H1 (cell line): ENCODE results near the gene ARHGAP10. TPM values are rescaled to one million over a fixed set of nuclear protein-coding genes. Genes with fewer than 3 reads are reported as not detected.

ENCODE experiments used
- CTCF ChIA-PET: fragments of 300-600 bp; sonication (Branson Sonifier 250); formaldehyde crosslinking; loops from one replicate; lab custom pipeline; 2021; ENCODE audit not compliant: partially characterized antibody; lab: Charles Lee
- POLR2A ChIA-PET: fragments of 300-600 bp; sonication (Branson Sonifier 250); formaldehyde crosslinking; loops from one replicate; lab custom pipeline; 2021; ENCODE audit warnings: inconsistent platforms; ENCODE audit not compliant: partially characterized antibody; lab: Charles Lee
- DNase-seq, 2 experiments: peaks; one replicate each; pipeline versions ENCODE4 v3.0.0 to v3.0.0-alpha.2; 2010 to 2022; ENCODE audit warnings: low spot score in 2 of 2, low read depth in 1 of 2, mixed read lengths in 1 of 2
- FAIRE-seq: peaks from 2 replicates; lab custom pipeline; 2011; peaks lifted over from hg19 to GRCh38; lab: Jason Lieb, UNC
- H2AFZ ChIP-seq: 2 replicates; pipeline ENCODE4 v1.8.1; 2012; ENCODE audit warnings: low read length, inconsistent platforms
- H2AK5ac ChIP-seq: 2 replicates; pipeline ENCODE4 v1.6.1; 2013; ENCODE audit warnings: low read depth, low read length
- H2BK120ac ChIP-seq: replicated peaks from 2 replicates; pipeline ENCODE3; 2013; ENCODE audit warnings: low read depth, low read length, inconsistent platforms
- H2BK12ac ChIP-seq: 2 replicates; pipeline ENCODE4 v1.6.1; 2013; ENCODE audit warnings: low read depth, low read length
- H2BK15ac ChIP-seq: 2 replicates; pipeline ENCODE4 v1.6.1; 2013; ENCODE audit warnings: low read length
- H2BK20ac ChIP-seq: 2 replicates; pipeline ENCODE4 v1.6.1; 2013; ENCODE audit warnings: low read length
- H2BK5ac ChIP-seq: 2 replicates; pipeline ENCODE4 v1.6.1; 2013; ENCODE audit warnings: low read depth, low read length
- H3K14ac ChIP-seq: 2 replicates; pipeline ENCODE4 v1.6.1; 2013; ENCODE audit warnings: inconsistent platforms; ENCODE audit not compliant: insufficient read length
- H3K18ac ChIP-seq: 2 replicates; pipeline ENCODE4 v1.6.1; 2013; ENCODE audit warnings: low read length; ENCODE audit errors: extremely low read depth
- H3K23ac ChIP-seq: 2 replicates; pipeline ENCODE4 v1.6.1; 2013; ENCODE audit warnings: inconsistent platforms; ENCODE audit not compliant: insufficient read length
- H3K23me2 ChIP-seq: 2 replicates; pipeline ENCODE4 v1.6.1; 2013; ENCODE audit warnings: low read depth, low read length
- H3K27ac ChIP-seq: 2 replicates; pipeline ENCODE4 v1.6.1; 2011; ENCODE audit warnings: low read depth, low read length, inconsistent platforms
- H3K27me3 ChIP-seq, 4 experiments: replicated peaks in 1 of 4; 1 replicate in 1 of 4; 2 replicates in 3 of 4; pipeline versions ENCODE4 v1.6.1 to v1.8.1; 2011 to 2013; ENCODE audit warnings: low read length in 3 of 4, mild to moderate bottlenecking in 3 of 4, inconsistent platforms in 2 of 4, mixed read lengths in 2 of 4, moderate library complexity in 1 of 4; ENCODE audit not compliant: control insufficient read depth in 3 of 4, insufficient read depth in 3 of 4; ENCODE audit errors: extremely low read depth in 1 of 4
- H3K36me3 ChIP-seq, 4 experiments: 2 replicates each; pipeline versions ENCODE4 v1.6.1 to v1.8.1; 2011 to 2013; ENCODE audit warnings: mild to moderate bottlenecking in 4 of 4, low read length in 3 of 4, moderate library complexity in 2 of 4, control low read depth in 1 of 4, inconsistent platforms in 1 of 4; ENCODE audit not compliant: insufficient read depth in 4 of 4, control insufficient read depth in 2 of 4
- H3K4ac ChIP-seq: replicated peaks from 2 replicates; pipeline ENCODE3; 2013; ENCODE audit warnings: low read length, low read depth, mixed read lengths, inconsistent platforms; ENCODE audit not compliant: insufficient read length
- H3K4me1 ChIP-seq, 4 experiments: replicated peaks in 1 of 4; 1 replicate in 1 of 4; 2 replicates in 3 of 4; pipeline versions ENCODE4 v1.6.1 to v1.8.1; 2011 to 2013; ENCODE audit warnings: low read length in 3 of 4, inconsistent platforms in 2 of 4, mixed read lengths in 1 of 4; ENCODE audit not compliant: insufficient read depth in 4 of 4, control insufficient read depth in 3 of 4
- H3K4me2 ChIP-seq, 2 experiments: 2 replicates each; pipeline versions ENCODE4 v1.6.1 to v1.8.1; 2011 to 2013; ENCODE audit warnings: low read depth in 2 of 2, low read length in 2 of 2, control low read depth in 1 of 2, inconsistent platforms in 1 of 2, mild to moderate bottlenecking in 1 of 2; ENCODE audit not compliant: insufficient read depth in 1 of 2
- H3K4me3 ChIP-seq, 4 experiments: fragments of 200-600, 300-600 bp in 1 of 4; sonication (generic), shearing (Covaris generic), sonication (Bioruptor Twin) in 1 of 4; 2 replicates each; pipeline versions ENCODE4 v1.5.1 to v1.8.1; 2011 to 2016; ENCODE audit warnings: low read length in 4 of 4, low read depth in 3 of 4, control low read depth in 2 of 4, inconsistent platforms in 2 of 4, mild to moderate bottlenecking in 2 of 4, mixed read lengths in 1 of 4, moderate library complexity in 1 of 4; ENCODE audit not compliant: insufficient read depth in 2 of 4; ENCODE audit errors: extremely low read depth in 1 of 4
- H3K56ac ChIP-seq: replicated peaks from 2 replicates; pipeline ENCODE3; 2013; ENCODE audit warnings: low read depth, mild to moderate bottlenecking, mixed read lengths, low read length, inconsistent platforms; ENCODE audit not compliant: insufficient read length
- H3K79me1 ChIP-seq: 2 replicates; pipeline ENCODE4 v1.6.1; 2013; ENCODE audit warnings: low read depth, low read length, control low read depth
- H3K79me2 ChIP-seq, 2 experiments: 2 replicates each; pipeline versions ENCODE4 v1.6.1 to v1.8.1; 2012 to 2013; ENCODE audit warnings: low read length in 2 of 2, mild to moderate bottlenecking in 2 of 2, inconsistent platforms in 1 of 2; ENCODE audit not compliant: insufficient read depth in 2 of 2, control insufficient read depth in 1 of 2
- H3K9ac ChIP-seq, 4 experiments: replicated peaks in 1 of 4; 1 replicate in 1 of 4; 2 replicates in 3 of 4; pipeline versions ENCODE4 v1.6.1 to v1.8.1; 2011 to 2013; ENCODE audit warnings: low read depth in 3 of 4, low read length in 3 of 4, control low read depth in 2 of 4, mild to moderate bottlenecking in 2 of 4, moderate library complexity in 2 of 4, inconsistent platforms in 1 of 4; ENCODE audit errors: extremely low read depth in 1 of 4
- H3K9me3 ChIP-seq, 2 experiments: 2 replicates each; pipeline versions ENCODE4 v1.6.1 to v1.8.1; 2012 to 2013; ENCODE audit warnings: mild to moderate bottlenecking in 2 of 2, moderate library complexity in 2 of 2, control low read depth in 1 of 2, inconsistent platforms in 1 of 2, low read depth in 1 of 2, low read length in 1 of 2, mixed read lengths in 1 of 2; ENCODE audit not compliant: insufficient read depth in 2 of 2
- H4K20me1 ChIP-seq, 2 experiments: replicated peaks in 1 of 2; 2 replicates each; pipeline versions ENCODE3 to v1.8.1; 2011 to 2013; ENCODE audit warnings: inconsistent platforms in 2 of 2, low read length in 2 of 2, mild to moderate bottlenecking in 1 of 2; ENCODE audit not compliant: insufficient read depth in 2 of 2, control insufficient read depth in 1 of 2
- H4K5ac ChIP-seq: 2 replicates; pipeline ENCODE4 v1.6.1; 2013; ENCODE audit warnings: low read length, low read depth, mixed read lengths, inconsistent platforms; ENCODE audit not compliant: insufficient read length
- H4K8ac ChIP-seq: 2 replicates; pipeline ENCODE4 v1.8.0; 2013; ENCODE audit warnings: mild to moderate bottlenecking, moderate library complexity, low read length, inconsistent platforms; ENCODE audit not compliant: insufficient read depth; ENCODE audit errors: extremely low read depth
- H4K91ac ChIP-seq: replicated peaks from 2 replicates; pipeline ENCODE3; 2013; ENCODE audit warnings: low read length, mixed read lengths, inconsistent platforms; ENCODE audit not compliant: insufficient read length
- ATF3 ChIP-seq: IDR thresholded peaks from 2 replicates; pipeline ENCODE4 v1.6.1; 2011; ENCODE audit warnings: low read depth, mild to moderate bottlenecking, low read length; ENCODE audit not compliant: insufficient read depth
- BACH1 ChIP-seq: IDR thresholded peaks from 2 replicates; pipeline ENCODE4 v1.6.1; 2012; ENCODE audit warnings: low read length, improper control_type of control experiment
- BRCA1 ChIP-seq: IDR thresholded peaks from 2 replicates; pipeline ENCODE4 v1.6.1; 2012; ENCODE audit warnings: low read depth, low read length, improper control_type of control experiment
- CHD1 ChIP-seq: IDR thresholded peaks from 2 replicates; pipeline ENCODE4 v1.6.1; 2012; ENCODE audit warnings: low read depth, low read length, improper control_type of control experiment
- GABPA ChIP-seq: IDR thresholded peaks from 2 replicates; pipeline ENCODE4 v1.6.1; 2011; ENCODE audit warnings: mild to moderate bottlenecking, low read length, moderate library complexity, borderline replicate concordance; ENCODE audit not compliant: insufficient read depth
- NANOG ChIP-seq: IDR thresholded peaks from 2 replicates; pipeline ENCODE4 v1.6.1; 2011; ENCODE audit warnings: low read length, low read depth, mild to moderate bottlenecking, inconsistent platforms; ENCODE audit not compliant: insufficient read depth, poor library complexity, severe bottlenecking
- POU5F1 ChIP-seq: IDR thresholded peaks from 2 replicates; pipeline ENCODE4 v1.6.1; 2011; ENCODE audit warnings: low read depth, mild to moderate bottlenecking, low read length, moderate library complexity
- RAD21 ChIP-seq, 2 experiments: IDR thresholded peaks in 1 of 2; conservative IDR thresholded peaks in 1 of 2; 2 replicates each; pipeline ENCODE4 v1.6.1; 2011; ENCODE audit warnings: low read depth in 2 of 2, low read length in 2 of 2, improper control_type of control experiment in 1 of 2, inconsistent platforms in 1 of 2, mild to moderate bottlenecking in 1 of 2, moderate library complexity in 1 of 2
- SAP30 ChIP-seq: fragments of 300-600 bp; sonication (generic); IDR thresholded peaks from 2 replicates; pipeline ENCODE4 v1.7.1; 2012; ENCODE audit warnings: low read length, moderate library complexity, mild to moderate bottlenecking, inconsistent platforms; ENCODE audit not compliant: insufficient read depth, insufficient replicate concordance
- SP4 ChIP-seq: IDR thresholded peaks from 2 replicates; pipeline ENCODE4 v1.6.1; 2012; ENCODE audit warnings: low read length, inconsistent platforms
- TAF1 ChIP-seq: IDR thresholded peaks from 2 replicates; pipeline ENCODE4 v1.6.1; 2011; ENCODE audit warnings: mild to moderate bottlenecking, low read depth, low read length
- WGBS, 2 experiments: shearing (Covaris generic) in 1 of 2; methylation state at CpG; one replicate each; pipeline versions ENCODE4 v1.1.6 to v1.1.7; 2013 to 2015; ENCODE audit warnings: low lambda C conversion rate in 2 of 2, mixed read lengths in 2 of 2, inconsistent platforms in 1 of 2, low coverage in 1 of 2, missing lambda C conversion rate in 1 of 2; ENCODE audit not compliant: insufficient replicate concordance in 2 of 2, insufficient coverage in 1 of 2, insufficient read length in 1 of 2; ENCODE audit errors: extremely low coverage in 1 of 2, missing lambda C conversion rate in 1 of 2; 5-methylcytosine and 5-hydroxymethylcytosine counted together
- polyA plus RNA-seq, 7 experiments: library from polyadenylated mRNA; depleted of rRNA in 3 of 7; stranded (reverse) in 5 of 7; unstranded in 2 of 7; fragments of >200 nt in 5 of 7; fragments of 200-250 nt in 2 of 7; gene quantifications; 1 replicate in 5 of 7; 2 replicates in 1 of 7; 4 replicates in 1 of 7; pipeline versions ENCODE4 v1.2.1 to v1.2.3, GENCODE V29; 2011 to 2013; ENCODE audit warnings: missing spikeins in 2 of 7, mixed read lengths in 2 of 7
- total RNA-seq: library from RNA; stranded (reverse); fragmentation: NEBNext Ultra II Directional; extraction: Animal tissue kit (Norgen Biotek cat#: 25700); gene quantifications from 2 replicates; pipeline ENCODE4 v1.2.1, GENCODE V29; 2021

The ARHGAP10 gene
- total and polyA plus RNA-seq, 2 of the 8 experiments (the other 6 are each of a cell fraction or from before 2014, with no cell fraction given), result 3.7 to 6.1 TPM

DNA sequence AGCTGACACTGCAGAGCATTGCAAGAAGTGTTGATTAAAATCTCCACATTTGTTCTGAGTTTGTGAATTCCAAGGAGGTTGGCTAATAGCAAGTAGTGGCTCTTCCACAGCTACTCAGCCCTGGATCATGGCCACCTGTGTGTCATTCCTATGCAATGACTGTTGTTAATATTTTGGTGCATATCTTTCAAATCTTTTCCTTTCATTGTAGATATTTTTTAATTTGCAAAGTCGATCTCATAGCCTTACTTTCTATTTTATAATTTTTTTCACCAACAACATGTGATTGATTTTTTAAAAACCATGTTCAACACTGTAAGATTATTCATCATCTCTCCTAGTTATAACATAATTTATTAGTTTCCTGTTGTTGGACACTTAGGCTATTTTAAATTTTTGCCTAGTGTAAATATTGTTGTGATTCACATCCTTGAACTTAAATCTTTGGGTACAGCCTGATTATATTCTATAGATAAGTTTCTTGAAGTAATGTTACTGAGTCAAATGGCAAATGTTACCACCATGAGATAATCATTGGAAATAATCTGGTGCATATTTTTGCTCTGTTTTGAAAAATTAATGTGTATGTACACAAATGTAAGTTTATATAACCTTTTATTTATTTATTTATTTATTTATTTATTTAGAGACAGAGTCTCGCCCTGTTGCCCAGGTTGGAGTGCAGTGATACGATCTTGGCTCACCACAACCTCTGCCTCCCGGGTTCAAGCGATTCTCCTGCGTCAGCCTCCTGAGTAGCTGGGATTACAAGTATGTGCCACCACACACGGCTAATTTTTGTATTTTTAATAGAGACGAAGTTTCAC lies 17.1 kb upstream of the ARHGAP10 start:
- no peak overlapping the region for H3K4me2 ChIP-seq

More for the DNA sequence above, 17.1 kb upstream of the ARHGAP10 start:
- Histone ChIP-seq H3K9me3 (no peaks in the 10 kb centered on the region), H3K23me2 (no peaks in the 10 kb centered on the region), H3K9ac (no peak overlapping the region), H3K4ac (no peak overlapping the region), H4K8ac (no peak overlapping the region), H2BK15ac (no peak overlapping the region), H4K5ac (no peak overlapping the region), H2AFZ (no peak overlapping the region), H2BK5ac (no peak overlapping the region), H3K27ac (no peak overlapping the region), H2BK120ac (no peak overlapping the region), H3K79me2 (no peaks in the 10 kb centered on the region), H3K56ac (no peak overlapping the region), H3K4me3 (no peak overlapping the region), H2BK20ac (no peak overlapping the region), H2AK5ac (no peak overlapping the region), H3K18ac (no peak overlapping the region), H2BK12ac (no peak overlapping the region), H3K14ac (no peak overlapping the region), H4K91ac (no peak overlapping the region), H3K4me1 (no peaks in the 10 kb centered on the region), H4K20me1 (no peaks in the 10 kb centered on the region), H3K79me1 (no peaks in the 10 kb centered on the region), H3K23ac (no peak overlapping the region), H3K36me3 (no peaks in the 10 kb centered on the region), H3K27me3 (no peaks in the 10 kb centered on the region)
- ChIA-PET CTCF (interaction anchor here (0.9 to 1.2 kb wide), 2 partner anchors 151 to 153 kb away, joined by 3 to 4 read pairs; no protein-coding TSS in a partner anchor), POLR2A (no interaction called here)
- no peak for FAIRE-seq
- WGBS, 2 experiments, result 94% methylated on average over 8 of the region's 8 CpGs; no CpG with 5 or more reads in 1 of the 2 experiments
- DNase-seq, result no peak
- TF ChIP-seq SAP30, result no peak
- no peak for TF ChIP-seq POU5F1
- no peak for TF ChIP-seq GABPA
- no peak for TF ChIP-seq TAF1
- TF ChIP-seq NANOG, result no peak
- TF ChIP-seq SP4, result no peak
- TF ChIP-seq ATF3, result no peak
- no peak for TF ChIP-seq BRCA1
- TF ChIP-seq BACH1, result no peak
- no peak for TF ChIP-seq RAD21 (IDR thresholded peaks at IDR 0.05 in 1 of 2, conservative IDR thresholded peaks at IDR 0.05 in 1 of 2; ENCODE audit: low read depth in 2 of 2, low read length in 2 of 2)
- TF ChIP-seq CHD1, result no peak
